GM12874 (cell line): ENCODE results near the gene KIF13A.

Source experiments
- TF ChIP-seq, protein P1 (sequence below): IDR thresholded peaks from 2 replicates; pipeline ENCODE4 v1.5.1; 2011; ENCODE audit warnings: low read depth, mild to moderate bottlenecking, control low read depth, low read length, moderate library complexity; ENCODE audit not compliant: insufficient read depth

The KIF13A gene

DNA sequence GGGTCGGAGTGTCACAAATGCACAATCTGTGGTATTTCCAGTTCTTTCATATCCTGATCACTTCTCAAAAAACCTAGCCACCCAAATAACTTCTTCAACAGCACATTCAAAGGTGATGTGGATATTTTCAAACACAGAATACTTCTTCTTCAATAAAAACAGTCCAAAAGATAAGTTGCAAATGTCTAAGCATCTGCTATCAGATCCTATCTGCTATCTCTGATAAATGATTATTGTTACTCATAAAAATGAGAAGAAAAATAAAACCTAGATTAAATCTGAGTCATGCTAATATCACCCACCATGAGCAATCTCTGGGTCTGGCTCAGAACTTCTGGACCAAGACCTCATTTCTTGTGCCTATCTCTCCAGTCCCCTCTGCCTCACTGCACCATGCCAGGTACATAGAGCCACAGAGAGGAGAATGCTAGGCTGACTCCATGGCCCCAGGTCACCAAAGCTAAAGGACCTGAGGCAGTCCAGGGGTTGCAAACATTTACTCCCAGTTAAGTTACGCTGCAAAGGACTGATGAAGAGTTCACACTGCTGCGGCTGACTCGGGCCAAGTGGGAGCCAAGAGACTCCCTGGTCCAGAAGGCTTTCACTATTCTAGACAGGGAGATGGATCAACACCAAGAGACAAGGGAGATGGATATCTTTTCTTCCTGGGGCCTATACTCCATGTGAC lies 101.4 kb downstream of the KIF13A start:
- TF ChIP-seq, protein P1, sequence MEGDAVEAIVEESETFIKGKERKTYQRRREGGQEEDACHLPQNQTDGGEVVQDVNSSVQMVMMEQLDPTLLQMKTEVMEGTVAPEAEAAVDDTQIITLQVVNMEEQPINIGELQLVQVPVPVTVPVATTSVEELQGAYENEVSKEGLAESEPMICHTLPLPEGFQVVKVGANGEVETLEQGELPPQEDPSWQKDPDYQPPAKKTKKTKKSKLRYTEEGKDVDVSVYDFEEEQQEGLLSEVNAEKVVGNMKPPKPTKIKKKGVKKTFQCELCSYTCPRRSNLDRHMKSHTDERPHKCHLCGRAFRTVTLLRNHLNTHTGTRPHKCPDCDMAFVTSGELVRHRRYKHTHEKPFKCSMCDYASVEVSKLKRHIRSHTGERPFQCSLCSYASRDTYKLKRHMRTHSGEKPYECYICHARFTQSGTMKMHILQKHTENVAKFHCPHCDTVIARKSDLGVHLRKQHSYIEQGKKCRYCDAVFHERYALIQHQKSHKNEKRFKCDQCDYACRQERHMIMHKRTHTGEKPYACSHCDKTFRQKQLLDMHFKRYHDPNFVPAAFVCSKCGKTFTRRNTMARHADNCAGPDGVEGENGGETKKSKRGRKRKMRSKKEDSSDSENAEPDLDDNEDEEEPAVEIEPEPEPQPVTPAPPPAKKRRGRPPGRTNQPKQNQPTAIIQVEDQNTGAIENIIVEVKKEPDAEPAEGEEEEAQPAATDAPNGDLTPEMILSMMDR = no peak

- TF ChIP-seq, protein P1 = no peak
Measured at GRCh38 chr6:17884498-17885478, 102.6 kb downstream of the KIF13A start.

GRCh38 chr6:17883665-17884497 lies 103.6 kb downstream of the KIF13A start:
- TF ChIP-seq, protein P1 = no peak

GRCh38 chr6:17881085-17881858 lies 106.2 kb downstream of the KIF13A start:
- TF ChIP-seq, protein P1 = no peak

GRCh38 chr6:17879184-17879583 lies 108.3 kb downstream of the KIF13A start:
- TF ChIP-seq, protein P1 = no peak

GRCh38 chr6:17878734-17879133 lies 108.7 kb downstream of the KIF13A start:
- TF ChIP-seq, protein P1 = no peak
